ENCODE measurements around the gene CAMK4.

- no peak for TF ChIP-seq CTCF (conservative IDR thresholded peaks at IDR 0.05; ENCODE audit: low read length)
- no peak for TF ChIP-seq EZH2phosphoT487 (IDR thresholded peaks at IDR 0.05; ENCODE audit: borderline replicate concordance)
Observed at GRCh38 chr5:111434800-111435199, 210.6 kb downstream of the CAMK4 start.
